NCI-H526 treated with DMSO at 0.1 percent for 48 hours (cell line): ENCODE measurements around the gene CLCN1.

ENCODE experiments used
- DNase-seq: peaks from one replicate; lab custom pipeline; 2025; lab: John Stamatoyannopoulos, UW

CLCN1 gene

DNA sequence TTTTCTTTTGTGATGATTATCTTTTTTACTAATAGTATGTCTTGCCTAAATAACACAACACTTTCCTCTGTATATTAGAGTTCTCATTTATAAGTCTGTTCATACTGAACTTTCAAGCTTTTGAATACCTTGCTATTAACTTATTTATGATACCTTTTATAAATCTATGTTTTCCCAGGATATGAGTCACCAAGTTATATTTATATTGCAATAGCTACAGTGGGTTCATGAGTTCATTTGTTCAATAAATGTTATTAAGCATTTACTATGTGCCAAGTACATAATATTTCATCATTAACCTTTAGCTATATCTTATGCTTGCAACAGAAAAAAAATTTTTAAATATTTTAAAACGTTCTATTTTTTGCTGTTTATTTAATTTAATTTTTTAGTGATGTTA, 18.3 kb downstream of the CLCN1 start:
- no peak for DNase-seq

DNA sequence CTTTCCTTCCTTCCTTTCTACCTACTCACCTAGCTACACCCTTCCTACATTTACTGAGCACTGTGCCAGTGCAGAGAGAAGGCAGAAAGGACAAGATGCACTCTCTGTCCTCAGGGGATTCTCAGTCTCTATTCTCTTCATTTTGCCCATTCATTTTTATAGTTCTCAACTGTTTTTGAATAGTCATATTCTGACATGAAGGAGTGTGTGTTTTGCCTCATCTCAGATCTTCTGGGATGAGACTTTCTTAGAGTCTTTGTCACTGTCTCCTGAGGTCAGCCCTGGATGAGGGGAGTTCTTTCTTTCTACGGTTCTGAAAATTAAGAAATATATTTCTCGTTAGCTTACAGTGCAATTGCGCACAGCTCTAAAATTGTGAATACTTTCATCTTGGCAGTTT, 21.3 kb downstream of the CLCN1 start:
- DNase-seq: no peak

- DNase-seq: no peak
Measured at GRCh38 chr7:143341842-143342241, 25.9 kb downstream of the CLCN1 start.

DNA sequence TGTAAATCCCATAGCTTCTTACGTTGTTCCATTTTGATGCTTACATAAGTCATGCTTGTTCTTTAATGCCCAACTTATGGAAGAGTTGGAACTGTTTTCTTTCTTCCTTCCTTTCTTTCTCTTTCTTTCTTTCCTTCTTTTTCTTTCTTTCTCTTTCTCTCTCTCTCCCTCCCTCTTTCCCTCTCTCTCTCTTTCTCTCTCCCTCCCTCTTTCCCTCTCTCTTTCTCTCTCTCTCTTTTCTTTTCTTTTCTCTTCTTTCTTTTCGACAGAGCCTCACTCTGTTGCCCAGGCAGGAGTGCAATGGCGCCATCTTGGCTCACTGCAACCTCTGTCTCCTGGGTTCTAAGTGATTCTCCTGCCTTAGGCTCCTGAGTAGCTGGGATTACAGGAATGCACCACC, 27.7 kb downstream of the CLCN1 start:
- no peak for DNase-seq

DNA sequence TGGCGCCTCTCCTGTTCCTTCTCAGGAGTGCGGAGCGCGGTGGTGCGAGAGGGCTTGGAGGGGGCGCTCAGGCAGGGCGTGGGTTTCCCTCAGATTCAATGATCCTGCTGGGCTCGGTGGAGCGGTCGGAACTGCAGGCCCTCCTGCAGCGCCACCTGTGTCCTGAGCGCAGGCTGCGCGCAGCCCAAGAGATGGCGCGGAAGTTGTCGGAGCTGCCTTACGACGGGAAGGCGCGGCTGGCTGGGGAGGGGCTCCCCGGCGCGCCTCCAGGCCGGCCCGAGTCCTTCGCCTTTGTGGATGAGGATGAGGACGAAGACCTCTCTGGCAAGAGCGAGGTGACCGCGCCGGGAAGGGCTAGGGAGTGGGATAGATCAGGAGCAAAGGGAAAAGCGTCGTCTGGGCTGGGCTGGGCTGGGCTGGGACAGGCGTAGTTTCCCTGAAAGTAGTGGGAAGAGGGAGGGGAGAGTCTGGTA, 29.6 kb downstream of the CLCN1 start:
- peak; percentile 34 for DNase-seq

GRCh38 chr7:143346018-143346417, 30.1 kb downstream of the CLCN1 start:
- DNase-seq: no peak

DNA sequence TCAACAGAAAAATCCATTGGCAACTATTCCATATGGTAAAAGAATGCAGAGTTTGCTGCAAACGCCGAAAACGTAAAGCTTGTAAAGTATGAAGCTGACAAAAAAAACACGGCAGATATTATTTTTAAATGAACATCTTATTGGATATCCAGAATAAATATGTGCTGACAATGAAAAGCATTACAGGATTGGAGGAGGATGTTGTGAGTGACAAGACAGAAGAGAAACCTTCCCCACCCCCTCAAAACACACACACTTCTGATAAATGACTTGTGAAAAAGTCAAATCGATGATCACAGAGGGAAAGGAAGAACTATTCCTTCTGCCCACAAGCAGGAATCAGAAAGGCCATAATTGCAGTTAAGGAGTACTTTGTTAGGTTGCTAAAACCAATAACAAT, 32.0 kb downstream of the CLCN1 start:
- DNase-seq: no peak

GRCh38 chr7:143351060-143351459, 35.1 kb downstream of the CLCN1 start:
- DNase-seq: no peak

DNA sequence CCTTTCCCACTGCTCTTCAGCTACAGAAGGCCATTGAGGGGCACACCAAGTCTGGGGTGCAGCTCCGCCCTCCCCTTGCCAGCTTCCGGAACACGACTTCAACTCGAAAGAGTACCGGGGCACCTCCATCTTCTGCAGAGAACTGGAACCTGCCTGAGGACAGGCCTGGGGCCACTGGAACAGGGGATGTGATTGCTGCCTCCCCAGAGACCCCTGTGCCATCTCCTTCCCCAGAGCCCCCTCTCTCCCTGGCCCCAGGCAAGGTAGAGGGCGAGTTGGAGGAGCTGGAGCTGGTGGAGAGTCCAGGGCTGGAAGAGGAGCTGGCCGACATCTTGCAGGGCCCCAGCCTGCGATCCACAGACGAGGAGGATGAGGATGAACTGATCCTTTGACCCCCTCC, 35.7 kb downstream of the CLCN1 start:
- no peak for DNase-seq

DNA sequence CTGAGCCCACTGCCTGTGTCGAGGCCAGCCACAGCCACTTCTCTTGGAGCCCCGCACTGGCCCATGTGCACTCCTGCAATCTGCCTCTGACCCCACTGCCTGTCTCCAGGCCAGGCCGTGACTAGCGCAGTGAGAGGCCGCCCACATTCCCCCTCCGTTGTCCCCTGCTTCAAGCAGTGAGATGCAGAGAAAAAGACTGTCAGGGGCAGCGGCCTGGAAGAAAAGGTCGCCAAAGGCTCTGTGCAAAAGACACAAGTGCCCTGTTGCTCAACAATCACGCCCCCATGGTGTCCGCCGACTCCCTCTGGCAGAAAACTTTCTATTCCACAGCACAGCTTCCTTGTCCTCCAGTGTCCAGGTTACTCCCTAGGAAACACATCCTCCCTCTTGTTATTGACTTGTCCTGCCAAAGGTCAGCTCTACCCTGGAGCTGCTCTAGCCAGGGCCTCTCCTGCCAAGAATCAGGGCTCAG, 36.7 kb downstream of the CLCN1 start:
- no peak for DNase-seq

- no peak for DNase-seq
Measured at GRCh38 chr7:143354376-143354775, 38.5 kb downstream of the CLCN1 start.

DNA sequence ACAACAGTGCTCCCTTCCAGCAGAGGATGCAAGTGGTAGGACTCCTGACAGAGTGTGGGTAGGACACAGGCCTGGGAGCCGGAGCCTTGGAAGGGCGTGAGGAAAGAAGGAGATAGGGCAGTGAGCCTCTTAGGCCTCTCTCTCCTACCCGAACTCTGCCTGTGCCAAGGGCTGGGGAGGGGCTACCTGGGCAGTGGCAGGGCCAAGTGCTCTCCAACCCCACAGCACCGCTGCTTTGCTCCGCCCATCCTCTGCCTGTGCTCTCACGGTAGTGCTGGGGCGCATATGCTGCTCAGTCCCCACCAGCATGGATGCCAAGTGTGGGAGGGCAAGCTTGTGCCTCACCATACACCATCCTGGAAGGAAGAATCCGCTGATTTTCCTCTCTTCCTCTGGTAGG, 39.1 kb downstream of the CLCN1 start:
- no peak for DNase-seq

GRCh38 chr7:143355450-143356385, 39.8 kb downstream of the CLCN1 start:
- DNase-seq: no peak

- no peak for DNase-seq
Measured at GRCh38 chr7:143356414-143357050, 40.6 kb downstream of the CLCN1 start.

DNA sequence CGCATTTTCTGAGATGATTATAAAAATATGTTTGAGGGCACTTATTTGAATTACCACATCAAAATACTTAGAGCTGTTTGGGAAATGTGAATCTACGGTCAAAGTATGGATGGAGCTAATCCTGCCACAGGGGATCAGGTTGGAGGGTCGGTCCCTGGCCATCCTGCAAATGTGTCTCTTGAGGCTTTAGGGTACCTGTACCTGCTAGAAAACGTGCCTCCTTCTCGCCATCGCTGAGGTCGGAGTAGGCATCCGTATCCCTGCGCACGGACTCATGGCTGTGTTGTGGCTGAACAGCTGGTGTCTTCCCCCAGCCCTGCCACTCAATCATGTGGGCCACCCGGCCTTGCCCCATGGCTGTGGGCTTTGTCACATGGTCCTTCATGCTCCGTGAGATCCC, 42.7 kb downstream of the CLCN1 start:
- no peak for DNase-seq

GRCh38 chr7:143359771-143360353, 44.0 kb downstream of the CLCN1 start:
- no peak for DNase-seq

DNA sequence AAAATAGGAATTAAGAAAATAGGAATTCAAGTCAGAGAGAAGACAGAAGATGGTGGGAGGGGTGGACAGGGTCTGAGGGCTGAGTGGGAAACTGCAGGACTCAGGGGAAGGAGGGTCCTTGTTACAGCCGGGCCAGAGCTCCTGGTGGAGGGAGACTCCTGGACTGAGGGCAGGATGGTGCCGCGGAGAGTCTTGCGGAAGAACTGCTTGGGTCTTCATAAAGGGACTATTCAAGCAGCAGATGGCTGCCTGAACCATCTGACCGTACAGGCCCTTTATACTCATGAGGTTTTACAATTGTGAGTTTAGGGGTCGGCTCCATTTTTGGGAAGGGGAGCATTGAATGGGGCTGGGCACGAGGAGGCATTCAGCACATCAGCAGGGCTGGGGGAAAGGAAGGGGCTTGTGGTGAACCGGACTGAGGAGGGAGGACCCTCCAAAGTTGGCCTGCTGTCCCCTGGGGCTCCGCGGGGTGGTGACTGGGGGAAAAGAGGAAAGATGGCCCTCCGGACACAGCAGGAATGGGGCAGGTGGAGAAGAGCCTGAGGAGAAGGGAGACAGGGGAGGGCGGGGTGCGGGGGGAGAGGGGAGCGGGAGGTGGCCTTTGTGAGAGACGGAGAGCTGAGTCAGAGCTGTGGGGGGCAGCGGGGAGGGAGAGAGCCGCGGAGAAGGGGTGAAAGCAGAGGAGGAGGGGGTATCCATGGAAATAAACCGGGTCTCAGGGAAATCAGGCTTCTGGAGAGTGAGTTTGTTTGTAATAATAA, 45.1 kb downstream of the CLCN1 start:
- DNase-seq: no peak

DNA sequence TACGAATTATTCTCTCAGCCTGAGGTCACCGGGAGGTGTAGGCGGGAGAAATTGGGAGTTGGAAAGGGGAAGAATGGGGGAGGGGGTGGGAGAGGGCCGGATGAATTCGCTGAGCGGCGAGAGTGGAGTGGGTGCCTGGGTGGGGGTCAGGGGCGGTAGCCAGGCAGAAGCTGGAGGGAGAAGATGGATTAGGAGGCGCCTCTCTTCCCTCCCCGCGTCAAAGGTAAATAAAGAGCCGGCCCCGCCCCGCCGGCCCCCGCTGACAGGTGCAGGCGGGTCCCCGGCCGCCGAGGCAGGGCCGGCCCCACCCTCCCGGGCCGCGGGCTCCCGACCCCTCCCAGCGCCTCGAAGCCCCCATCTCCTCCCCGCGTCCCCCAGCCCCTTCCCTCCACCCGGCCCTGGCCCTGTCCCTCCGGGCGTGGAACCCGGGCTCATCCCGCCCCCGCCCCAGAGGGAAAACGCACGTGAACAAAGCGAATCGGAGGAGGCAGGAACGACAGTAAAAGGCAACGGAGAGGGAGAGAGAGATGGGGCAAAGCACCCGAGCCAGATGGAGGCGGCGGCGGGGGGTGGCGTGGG, 45.7 kb downstream of the CLCN1 start:
- DNase-seq: no peak

DNA sequence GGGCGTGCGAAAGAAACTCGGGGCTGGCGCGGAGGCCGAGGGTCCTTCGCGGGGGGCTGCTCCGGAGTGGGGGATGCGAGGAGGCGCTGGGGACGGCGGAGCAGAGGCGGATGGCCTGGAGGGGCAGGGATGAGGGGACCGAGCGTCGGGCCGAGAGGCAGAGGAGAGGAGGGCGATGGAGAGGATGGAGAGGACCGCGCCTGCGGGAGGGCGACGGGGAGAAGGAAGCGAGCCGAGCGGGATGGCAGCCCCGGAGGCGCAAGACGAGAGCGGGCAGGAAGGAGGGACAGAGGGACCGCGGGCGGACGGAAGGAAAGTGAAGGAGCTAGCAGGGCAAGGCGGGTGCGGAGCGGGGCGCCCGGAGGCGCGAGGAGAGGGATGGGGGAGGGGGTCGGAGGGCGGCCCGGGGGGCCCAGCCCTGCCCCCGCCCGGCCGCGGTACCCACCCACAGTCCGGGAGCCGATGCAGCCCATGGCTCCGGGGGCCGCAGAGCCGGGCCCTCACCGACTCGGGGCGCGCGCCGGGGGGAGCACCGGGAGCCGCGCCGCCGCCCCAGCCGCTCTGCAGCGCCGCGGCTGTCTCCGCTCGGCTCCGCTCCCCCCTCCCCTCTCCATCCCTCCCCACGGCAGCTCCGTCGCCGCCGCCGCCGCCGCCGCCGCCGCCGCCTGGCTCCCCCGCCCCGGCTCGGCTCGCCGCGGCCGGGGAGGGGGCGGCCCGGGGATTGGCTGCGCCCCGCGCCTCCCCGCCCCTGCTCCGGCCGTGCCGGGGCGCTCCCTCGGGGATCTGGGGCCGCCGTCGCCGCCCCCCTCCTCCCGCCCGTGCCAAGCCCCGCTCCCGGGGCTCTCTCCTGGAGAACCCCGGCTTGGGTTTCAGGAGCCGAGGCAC, 46.5 kb downstream of the CLCN1 start, which contains the start of gene FAM131B:
Gene FAM131B (minus strand): TSS at position 583 of the 885 bp plus-strand sequence. CDS start 110 bp downstream, at position 473.
- DNase-seq: no peak
